ENCODE results near the gene TRPM3.

Gene TRPM3

GRCh38 chr9:70500793-70501192 is 620.6 kb downstream of the TRPM3 start:
- Histone ChIP-seq H3K36me3 (ENCODE audit: insufficient read depth, low read length) (no peaks in the 10 kb centered on the region), H3K9me3 (replicated peaks; ENCODE audit: low read length) (no peaks in the 10 kb centered on the region), H3K27me3 (ENCODE audit: control insufficient read depth, insufficient read depth, low read length) (no peaks in the 10 kb centered on the region), H3K4me1 (ENCODE audit: control insufficient read depth, insufficient read depth, low read length) (no peaks in the 10 kb centered on the region), H3K4me3 (ENCODE audit: low read length) (no peak overlapping the region), H3K4me2 (ENCODE audit: low read length) (no peak overlapping the region), H3K9ac (ENCODE audit: low read depth, low read length) (no peak overlapping the region)

- H3K27me3 ChIP-seq (ENCODE audit: control insufficient read depth, insufficient read depth, low read length): no peaks in the 10 kb centered on the region
- no peak overlapping the region for H3K4me3 ChIP-seq (ENCODE audit: low read length)
- no peaks in the 10 kb centered on the region for H3K36me3 ChIP-seq (ENCODE audit: insufficient read depth, low read length)
- no peak overlapping the region for H3K4me2 ChIP-seq (ENCODE audit: low read length)
- H3K9ac ChIP-seq (ENCODE audit: low read depth, low read length): no peak overlapping the region
- no peaks in the 10 kb centered on the region for H3K4me1 ChIP-seq (ENCODE audit: control insufficient read depth, insufficient read depth, low read length)
- no peaks in the 10 kb centered on the region for H3K9me3 ChIP-seq (replicated peaks; ENCODE audit: low read length)
These were observed 621.8 kb downstream of the TRPM3 start for GRCh38 chr9:70499621-70500020.

GRCh38 chr9:70498866-70499265 is 622.6 kb downstream of the TRPM3 start:
- H3K27me3 ChIP-seq (ENCODE audit: control insufficient read depth, insufficient read depth, low read length): no peaks in the 10 kb centered on the region
- no peak overlapping the region for H3K4me3 ChIP-seq (ENCODE audit: low read length)
- no peaks in the 10 kb centered on the region for H3K4me1 ChIP-seq (ENCODE audit: control insufficient read depth, insufficient read depth, low read length)
- no peaks in the 10 kb centered on the region for H3K36me3 ChIP-seq (ENCODE audit: insufficient read depth, low read length)
- H3K9ac ChIP-seq (ENCODE audit: low read depth, low read length): no peak overlapping the region
- no peaks in the 10 kb centered on the region for H3K9me3 ChIP-seq (replicated peaks; ENCODE audit: low read length)
- no peak overlapping the region for H3K4me2 ChIP-seq (ENCODE audit: low read length)

- no peaks in the 10 kb centered on the region for H3K4me1 ChIP-seq (ENCODE audit: control insufficient read depth, insufficient read depth, low read length)
These were observed 625.2 kb downstream of the TRPM3 start for GRCh38 chr9:70496244-70496643.

GRCh38 chr9:70495514-70495913 is 625.9 kb downstream of the TRPM3 start:
- Histone ChIP-seq H3K4me2 (ENCODE audit: low read length) (no peak overlapping the region), H3K9me3 (replicated peaks; ENCODE audit: low read length) (no peaks in the 10 kb centered on the region), H3K4me3 (ENCODE audit: low read length) (no peak overlapping the region), H3K36me3 (ENCODE audit: insufficient read depth, low read length) (no peaks in the 10 kb centered on the region), H3K9ac (ENCODE audit: low read depth, low read length) (no peak overlapping the region), H3K4me1 (ENCODE audit: control insufficient read depth, insufficient read depth, low read length) (no peaks in the 10 kb centered on the region), H3K27me3 (ENCODE audit: control insufficient read depth, insufficient read depth, low read length) (no peaks in the 10 kb centered on the region)

More at GRCh38 chr9:70496244-70496643, 625.2 kb downstream of the TRPM3 start:
- Histone ChIP-seq H3K4me3 (ENCODE audit: low read length) (no peak overlapping the region), H3K9ac (ENCODE audit: low read depth, low read length) (no peak overlapping the region), H3K9me3 (replicated peaks; ENCODE audit: low read length) (no peaks in the 10 kb centered on the region), H3K4me2 (ENCODE audit: low read length) (no peak overlapping the region), H3K27me3 (ENCODE audit: control insufficient read depth, insufficient read depth, low read length) (no peaks in the 10 kb centered on the region), H3K36me3 (ENCODE audit: insufficient read depth, low read length) (no peaks in the 10 kb centered on the region)

GRCh38 chr9:70494221-70494620 is 627.2 kb downstream of the TRPM3 start:
- no peak overlapping the region for H3K4me2 ChIP-seq (ENCODE audit: low read length)
- no peaks in the 10 kb centered on the region for H3K27me3 ChIP-seq (ENCODE audit: control insufficient read depth, insufficient read depth, low read length)
- H3K9ac ChIP-seq (ENCODE audit: low read depth, low read length): no peak overlapping the region
- H3K9me3 ChIP-seq (replicated peaks; ENCODE audit: low read length): no peaks in the 10 kb centered on the region
- H3K36me3 ChIP-seq (ENCODE audit: insufficient read depth, low read length): no peaks in the 10 kb centered on the region
- H3K4me1 ChIP-seq (ENCODE audit: control insufficient read depth, insufficient read depth, low read length): no peaks in the 10 kb centered on the region
- no peak overlapping the region for H3K4me3 ChIP-seq (ENCODE audit: low read length)

- Histone ChIP-seq H3K9me3 (replicated peaks; ENCODE audit: low read length) (no peaks in the 10 kb centered on the region), H3K9ac (ENCODE audit: low read depth, low read length) (no peak overlapping the region), H3K4me3 (ENCODE audit: low read length) (no peak overlapping the region), H3K36me3 (ENCODE audit: insufficient read depth, low read length) (no peaks in the 10 kb centered on the region), H3K27me3 (ENCODE audit: control insufficient read depth, insufficient read depth, low read length) (no peaks in the 10 kb centered on the region), H3K4me2 (ENCODE audit: low read length) (no peak overlapping the region), H3K4me1 (ENCODE audit: control insufficient read depth, insufficient read depth, low read length) (peaks cover 9% of the 10 kb centered on the region)
These were observed 628.4 kb downstream of the TRPM3 start for GRCh38 chr9:70493029-70493428.

GRCh38 chr9:70492319-70492777 is 629.1 kb downstream of the TRPM3 start:
- H3K4me3 ChIP-seq (ENCODE audit: low read length): no peak overlapping the region
- no peak overlapping the region for H3K4me2 ChIP-seq (ENCODE audit: low read length)
- peaks cover 9% of the 10 kb centered on the region for H3K4me1 ChIP-seq (ENCODE audit: control insufficient read depth, insufficient read depth, low read length)
- no peaks in the 10 kb centered on the region for H3K36me3 ChIP-seq (ENCODE audit: insufficient read depth, low read length)
- H3K27me3 ChIP-seq (ENCODE audit: control insufficient read depth, insufficient read depth, low read length): no peaks in the 10 kb centered on the region
- H3K9me3 ChIP-seq (replicated peaks; ENCODE audit: low read length): no peaks in the 10 kb centered on the region
- H3K9ac ChIP-seq (ENCODE audit: low read depth, low read length): no peak overlapping the region

GRCh38 chr9:70491426-70492318 is 629.7 kb downstream of the TRPM3 start:
- H3K36me3 ChIP-seq (ENCODE audit: insufficient read depth, low read length): no peaks in the 10 kb centered on the region
- no peaks in the 10 kb centered on the region for H3K27me3 ChIP-seq (ENCODE audit: control insufficient read depth, insufficient read depth, low read length)
- peaks cover 9% of the 10 kb centered on the region for H3K4me1 ChIP-seq (ENCODE audit: control insufficient read depth, insufficient read depth, low read length)
- no peak overlapping the region for H3K9ac ChIP-seq (ENCODE audit: low read depth, low read length)
- H3K4me2 ChIP-seq (ENCODE audit: low read length): no peak overlapping the region
- H3K9me3 ChIP-seq (replicated peaks; ENCODE audit: low read length): no peaks in the 10 kb centered on the region
- no peak overlapping the region for H3K4me3 ChIP-seq (ENCODE audit: low read length)

GRCh38 chr9:70490478-70490877 is 630.9 kb downstream of the TRPM3 start:
- no peak overlapping the region for H3K9ac ChIP-seq (ENCODE audit: low read depth, low read length)
- peaks cover 17% of the 10 kb centered on the region for H3K4me1 ChIP-seq (ENCODE audit: control insufficient read depth, insufficient read depth, low read length)
- no peak overlapping the region for H3K4me3 ChIP-seq (ENCODE audit: low read length)
- no peak overlapping the region for H3K4me2 ChIP-seq (ENCODE audit: low read length)
- H3K9me3 ChIP-seq (replicated peaks; ENCODE audit: low read length): no peaks in the 10 kb centered on the region
- H3K36me3 ChIP-seq (ENCODE audit: insufficient read depth, low read length): no peaks in the 10 kb centered on the region
- H3K27me3 ChIP-seq (ENCODE audit: control insufficient read depth, insufficient read depth, low read length): no peaks in the 10 kb centered on the region

GRCh38 chr9:70488793-70489105 is 632.7 kb downstream of the TRPM3 start:
- Histone ChIP-seq H3K4me1 (ENCODE audit: control insufficient read depth, insufficient read depth, low read length) (peaks cover 34% of the 10 kb centered on the region), H3K9me3 (replicated peaks; ENCODE audit: low read length) (no peaks in the 10 kb centered on the region), H3K4me2 (ENCODE audit: low read length) (no peak overlapping the region), H3K27me3 (ENCODE audit: control insufficient read depth, insufficient read depth, low read length) (no peaks in the 10 kb centered on the region), H3K4me3 (ENCODE audit: low read length) (no peak overlapping the region), H3K36me3 (ENCODE audit: insufficient read depth, low read length) (no peaks in the 10 kb centered on the region), H3K9ac (ENCODE audit: low read depth, low read length) (peak overlapping the region; percentile 12)

All from skeletal muscle satellite cell (primary cell).